Activated naive CD4-positive, alpha-beta T cell treated with anti-CD3 and anti-CD28 coated beads, Interleukin-2, amount 50 U/mL, for 16 hours (primary cell): ENCODE data around the gene SYN1.
"Not testable (repeated sequence)": the region's sequence is repeated elsewhere in the genome, so short reads cannot be mapped to it uniquely, and the experiment has no call there.

Source experiments
- DNase-seq: peaks from one replicate; pipeline ENCODE4 v3.0.0-alpha.2; 2020

SYN1 gene

GRCh38 chrX:47619486-47620302 lies at the start of gene SYN1:
Gene SYN1 (minus strand): TSS chrX:47619857. CDS start chrX:47619728, 129 bp downstream.
- peak; percentile 80 for DNase-seq

- DNase-seq = not testable (repeated sequence)
Observed at GRCh38 chrX:47665797-47666196, 46.1 kb upstream of the SYN1 start.

GRCh38 chrX:47664737-47665136 lies 45.1 kb upstream of the SYN1 start:
- no peak for DNase-seq

- peak; percentile 47 for DNase-seq
Observed at GRCh38 chrX:47662144-47662657, 42.5 kb upstream of the SYN1 start.

- no peak for DNase-seq
Observed at GRCh38 chrX:47661539-47661938, 41.9 kb upstream of the SYN1 start.

GRCh38 chrX:47659421-47659726 lies 39.7 kb upstream of the SYN1 start:
- DNase-seq = no peak

GRCh38 chrX:47658684-47659420 lies 39.2 kb upstream of the SYN1 start, which contains the start of gene UXT:
Gene UXT (minus strand): TSS chrX:47659180. CDS start chrX:47658927, 253 bp downstream.
- peak; percentile 90 for DNase-seq

- no peak for DNase-seq
Observed at GRCh38 chrX:47658301-47658683, 38.6 kb upstream of the SYN1 start.

GRCh38 chrX:47651043-47651905 lies 31.6 kb upstream of the SYN1 start:
- DNase-seq = no peak

GRCh38 chrX:47650164-47651042 lies 30.7 kb upstream of the SYN1 start, which contains the start of gene ELK1:
Gene ELK1 (minus strand): TSS chrX:47650563. CDS start chrX:47641441, 9,122 bp downstream.
- peak; percentile 88 for DNase-seq

- no peak for DNase-seq
Observed at GRCh38 chrX:47649781-47650163, 30.1 kb upstream of the SYN1 start.

- no peak for DNase-seq
Observed at GRCh38 chrX:47649271-47649670, 29.6 kb upstream of the SYN1 start.

- DNase-seq = no peak
Observed at GRCh38 chrX:47648376-47648775, 28.7 kb upstream of the SYN1 start.

GRCh38 chrX:47646636-47647035 lies 27.0 kb upstream of the SYN1 start:
- DNase-seq = no peak

- DNase-seq = no peak
Observed at GRCh38 chrX:47645530-47645929, 25.9 kb upstream of the SYN1 start.

- no peak for DNase-seq
Observed at GRCh38 chrX:47644557-47645091, 25.0 kb upstream of the SYN1 start.

- no peak for DNase-seq
Observed at GRCh38 chrX:47643926-47644325, 24.3 kb upstream of the SYN1 start.

GRCh38 chrX:47638816-47639215 lies 19.2 kb upstream of the SYN1 start:
- DNase-seq = no peak

GRCh38 chrX:47637546-47638195 lies 18.0 kb upstream of the SYN1 start:
- peak; percentile 54 for DNase-seq

- DNase-seq = no peak
Observed at GRCh38 chrX:47634871-47635575, 15.4 kb upstream of the SYN1 start.
